GM12865 (cell line): ENCODE results near the gene LDLRAD4.

Experiments used
- DNase-seq: peaks from one replicate; pipeline ENCODE4 v3.0.0; 2010; ENCODE audit warnings: low read depth
- H3K4me3 ChIP-seq: 2 replicates; pipeline ENCODE4 v1.5.1; 2011; ENCODE audit warnings: mild to moderate bottlenecking, low read depth, low read length, control low read depth
- CTCF ChIP-seq: IDR thresholded peaks from 2 replicates; pipeline ENCODE4 v1.5.1; 2011; ENCODE audit warnings: low read length, control low read depth, low read depth, inconsistent platforms; ENCODE audit not compliant: insufficient read depth; ENCODE audit errors: missing control alignments

The LDLRAD4 gene

GRCh38 chr18:13530033-13530878 lies 311.7 kb downstream of the LDLRAD4 start:
- no peak for TF ChIP-seq CTCF
- DNase-seq, result no peak
- no peak overlapping the region for H3K4me3 ChIP-seq

DNA sequence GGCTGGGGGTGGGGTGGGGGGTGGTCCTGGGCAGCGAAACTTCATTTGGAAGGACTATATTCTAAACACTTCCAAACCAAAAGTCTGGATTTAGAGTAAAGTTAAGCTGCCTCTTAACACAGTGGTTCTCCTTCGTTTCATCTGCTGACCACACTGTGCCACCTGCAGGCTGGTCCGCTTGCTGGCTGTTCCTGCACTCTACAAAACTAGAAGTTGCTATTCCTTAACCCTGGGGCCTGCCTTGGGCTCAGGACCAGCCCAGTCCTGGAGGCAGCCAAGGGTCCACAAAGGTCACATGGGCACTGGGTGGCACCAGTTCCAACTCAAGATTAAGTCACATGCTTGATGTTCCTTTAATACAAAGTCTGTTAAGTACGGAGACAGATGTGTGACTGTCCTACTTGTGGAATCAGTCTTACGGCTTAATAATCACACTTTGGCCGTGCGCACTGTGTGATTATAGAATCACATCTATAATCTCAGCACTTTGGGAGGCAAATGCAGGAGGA lies 312.4 kb downstream of the LDLRAD4 start:
- TF ChIP-seq CTCF, result peak; percentile 38
- DNase-seq, result peak; percentile 41
- no peak overlapping the region for H3K4me3 ChIP-seq

DNA sequence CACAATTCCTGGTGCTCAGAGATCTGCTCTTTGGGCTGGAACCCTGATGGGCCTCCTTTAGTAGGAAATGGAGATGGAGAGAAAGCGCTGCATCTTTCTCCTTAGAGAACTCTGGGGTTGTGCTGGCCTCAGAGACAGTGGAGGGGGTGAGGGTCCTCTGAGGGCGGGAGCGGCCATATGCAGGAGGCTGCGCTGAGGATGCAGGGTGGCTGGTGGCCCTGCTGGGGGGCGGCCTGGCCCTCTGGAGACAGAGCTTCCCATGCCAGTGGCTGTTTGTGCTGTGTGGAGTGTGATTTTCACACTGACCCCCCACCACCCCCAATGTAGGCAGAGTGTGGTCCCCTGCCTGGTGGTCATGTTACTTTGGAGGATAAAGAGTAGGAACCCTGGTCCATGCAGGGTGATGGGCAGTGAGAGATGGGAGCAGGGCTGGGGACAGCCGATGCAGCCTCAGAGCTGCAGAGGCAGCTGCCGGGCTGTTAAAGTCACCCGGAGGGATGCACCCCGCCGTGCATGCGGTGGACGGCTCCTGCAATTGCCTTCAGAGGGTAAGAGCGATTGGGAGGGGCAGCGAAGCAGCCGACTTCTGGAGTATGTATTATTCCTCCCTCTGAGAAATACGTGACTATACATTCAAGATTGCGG lies 313.2 kb downstream of the LDLRAD4 start:
- H3K4me3 ChIP-seq, result no peak overlapping the region
- no peak for TF ChIP-seq CTCF
- no peak for DNase-seq

- H3K4me3 ChIP-seq, result no peak overlapping the region
- no peak for TF ChIP-seq CTCF
- no peak for DNase-seq
These were observed 314.0 kb downstream of the LDLRAD4 start for GRCh38 chr18:13532406-13533075.

GRCh38 chr18:13534631-13535030 lies 316.1 kb downstream of the LDLRAD4 start:
- DNase-seq, result no peak
- no peak overlapping the region for H3K4me3 ChIP-seq

DNA sequence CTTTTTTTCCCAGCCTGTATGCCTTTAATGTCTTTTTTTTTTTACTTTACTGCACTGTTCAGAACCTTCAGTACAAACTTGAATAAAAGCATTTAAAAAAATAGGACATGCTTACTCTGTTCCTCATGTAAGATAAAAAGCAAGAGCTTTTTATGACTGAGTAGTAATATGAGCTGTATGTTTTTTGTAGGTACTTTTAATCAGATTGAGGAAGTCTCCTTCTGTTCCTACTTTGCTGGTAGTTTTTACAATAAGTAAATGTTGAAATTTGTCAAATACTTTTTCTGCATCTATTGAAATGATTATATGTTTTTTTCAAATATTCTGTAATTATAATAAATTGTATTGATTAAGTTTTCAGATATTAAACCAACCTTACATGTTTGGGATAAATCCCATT lies 318.0 kb downstream of the LDLRAD4 start:
- no peak for DNase-seq
- no peak overlapping the region for H3K4me3 ChIP-seq
- TF ChIP-seq CTCF, result no peak

More at GRCh38 chr18:13534631-13535030, 316.1 kb downstream of the LDLRAD4 start:
- TF ChIP-seq CTCF, result no peak
